ENCODE data around the gene CEL. TPM values are rescaled to one million over a fixed set of nuclear protein-coding genes. Genes with fewer than 3 reads are reported as not detected.
A peak's percentile ranks its signal among the peaks of the same experiment; 100 is the strongest.

CEL gene
- total and polyA plus RNA-seq, 9 donors, result 1.3 to 13.6 (median 2.8) TPM

GRCh38 chr9:133051281-133051900, 10.4 kb upstream of the CEL start:
- intact Hi-C loops (cut with DNase I), result no loop called here
- H3K9me3 ChIP-seq, result no peaks in the 10 kb centered on the region
- no peak for DNase-seq
- WGBS, 3 donors, result 71 to 88% (median 84%) methylated on average over 20 of the region's 20 CpGs
- no peak overlapping the region for H3K27ac ChIP-seq
- TF ChIP-seq EP300 (IDR thresholded peaks at IDR 0.05) (no peak), CTCF (IDR thresholded peaks at IDR 0.05) (no peak), POLR2A (IDR thresholded peaks at IDR 0.05) (no peak)
- H3K36me3 ChIP-seq, result no peaks in the 10 kb centered on the region
- H3K27me3 ChIP-seq, result no peaks in the 10 kb centered on the region
- H3K4me3 ChIP-seq, result no peak overlapping the region
- peaks cover 2% of the 10 kb centered on the region for H3K4me1 ChIP-seq (ENCODE audit: insufficient read depth)

- H3K36me3 ChIP-seq, result no peaks in the 10 kb centered on the region
- no peak for TF ChIP-seq POLR2A (IDR thresholded peaks at IDR 0.05)
- no peak for TF ChIP-seq EP300 (IDR thresholded peaks at IDR 0.05)
- no peak for TF ChIP-seq CTCF (IDR thresholded peaks at IDR 0.05)
- 46 to 72% (median 63%) methylated on average over 8 to 9 of the region's 9 CpGs for WGBS, 3 donors
- no peaks in the 10 kb centered on the region for H3K27me3 ChIP-seq
- no peak for DNase-seq
- no peak overlapping the region for H3K27ac ChIP-seq
- intact Hi-C loops (cut with DNase I), result no loop called here
- peaks cover 2% of the 10 kb centered on the region for H3K4me1 ChIP-seq (ENCODE audit: insufficient read depth)
- H3K4me3 ChIP-seq, result no peak overlapping the region
- no peaks in the 10 kb centered on the region for H3K9me3 ChIP-seq
These were observed 9.7 kb upstream of the CEL start for GRCh38 chr9:133051966-133052539.

DNA sequence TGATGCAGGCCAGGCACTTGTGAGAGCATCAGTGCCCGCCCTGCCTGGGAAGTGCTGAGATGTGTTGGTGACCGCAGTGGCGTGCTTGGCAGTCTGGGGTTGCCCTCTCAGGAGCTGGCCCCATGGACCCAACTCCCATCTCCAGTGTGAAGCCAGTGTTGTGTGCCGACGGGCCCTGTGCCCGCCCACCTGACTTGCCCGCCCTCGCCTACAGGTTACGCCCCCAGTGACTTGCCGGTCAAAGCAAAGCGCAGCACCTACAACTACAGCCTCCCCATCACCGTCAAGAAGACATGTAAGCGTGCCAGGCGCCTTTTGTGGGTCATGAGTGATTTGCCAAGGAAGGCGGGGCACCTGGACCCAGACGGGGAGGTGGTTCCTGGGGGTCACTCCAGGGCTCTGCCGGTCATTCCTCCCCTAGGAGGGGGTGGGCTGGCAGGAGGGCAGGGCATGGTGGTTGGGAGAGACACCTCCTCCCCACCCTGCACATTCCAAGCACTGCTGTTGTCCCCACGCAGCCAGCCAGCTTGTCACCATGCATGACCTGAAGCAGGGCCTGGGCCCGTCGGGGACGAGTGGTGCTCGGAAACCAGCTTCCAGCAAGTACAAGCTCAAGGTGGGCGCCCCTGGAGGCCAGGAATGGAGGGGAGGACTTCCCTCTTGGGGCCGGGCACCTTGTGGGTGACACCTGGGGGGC, 7.4 kb upstream of the CEL start:
- Histone ChIP-seq H3K4me3 (no peak overlapping the region), H3K27me3 (no peaks in the 10 kb centered on the region), H3K4me1 (ENCODE audit: insufficient read depth) (peaks cover 2% of the 10 kb centered on the region), H3K36me3 (no peaks in the 10 kb centered on the region), H3K9me3 (no peaks in the 10 kb centered on the region), H3K27ac (no peak overlapping the region)
- no peak for DNase-seq
- TF ChIP-seq POLR2A (IDR thresholded peaks at IDR 0.05) (no peak), EP300 (IDR thresholded peaks at IDR 0.05) (no peak), CTCF (IDR thresholded peaks at IDR 0.05) (no peak)
- WGBS, 3 donors, result 87 to 88% (median 88%) methylated on average over 20 to 24 of the region's 24 CpGs
- intact Hi-C loops (cut with DNase I), result no loop called here

DNA sequence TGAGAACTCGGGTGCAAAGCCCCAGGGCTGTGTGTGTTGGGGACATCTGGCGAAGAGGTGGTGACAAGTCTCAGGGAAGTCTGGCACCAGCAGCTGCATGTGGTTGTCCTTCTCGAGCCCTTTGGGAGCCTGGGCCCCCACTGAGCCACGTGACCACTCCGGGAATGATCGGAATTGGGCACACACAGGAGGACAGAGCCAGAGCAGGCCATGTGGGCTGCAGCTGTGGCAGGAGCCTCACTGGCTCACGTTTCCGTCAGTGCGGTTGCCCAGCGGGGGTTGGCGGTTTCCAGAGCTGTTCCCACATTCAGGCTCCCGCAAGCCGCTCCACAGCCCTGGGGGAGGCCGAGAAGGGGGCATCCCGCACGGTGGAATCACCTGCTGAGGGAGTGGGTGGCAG, 6.8 kb upstream of the CEL start:
- Histone ChIP-seq H3K4me3 (no peak overlapping the region), H3K4me1 (ENCODE audit: insufficient read depth) (peaks cover 2% of the 10 kb centered on the region), H3K27me3 (no peaks in the 10 kb centered on the region), H3K9me3 (no peaks in the 10 kb centered on the region), H3K36me3 (no peaks in the 10 kb centered on the region), H3K27ac (no peak overlapping the region)
- intact Hi-C loops (cut with DNase I), result no loop called here
- 45 to 71% (median 56%) methylated on average over 16 of the region's 16 CpGs for WGBS, 3 donors
- DNase-seq, result peak in 1 of 5 donors; percentile 36
- TF ChIP-seq CTCF (IDR thresholded peaks at IDR 0.05), result no peak
